GM12891 (cell line): Measurements from ENCODE around the gene PRPF38B.

Experiments used
- PAX5 ChIP-seq: IDR thresholded peaks from 2 replicates; pipeline ENCODE4 v1.6.1; 2011; ENCODE audit warnings: low read length, moderate library complexity, mild to moderate bottlenecking; ENCODE audit not compliant: insufficient read depth, severe bottlenecking
- POLR2A ChIP-seq: IDR thresholded peaks from 2 replicates; pipeline ENCODE4 v1.6.1; 2011; ENCODE audit warnings: low read depth, low read length, control low read depth
- POLR2AphosphoS5 ChIP-seq: IDR thresholded peaks from 2 replicates; pipeline ENCODE4 v1.6.1; 2011; ENCODE audit warnings: low read depth, low read length, control low read depth
- POU2F2 ChIP-seq: IDR thresholded peaks from 2 replicates; pipeline ENCODE4 v1.6.1; 2011; ENCODE audit warnings: low read depth, mild to moderate bottlenecking, control low read depth, low read length, moderate library complexity
- SPI1 ChIP-seq: IDR thresholded peaks from 2 replicates; pipeline ENCODE4 v1.6.1; 2011; ENCODE audit warnings: low read depth, low read length, control low read depth
- TAF1 ChIP-seq: IDR thresholded peaks from 2 replicates; pipeline ENCODE4 v1.6.1; 2011; ENCODE audit warnings: low read depth, low read length, control low read depth

DNA sequence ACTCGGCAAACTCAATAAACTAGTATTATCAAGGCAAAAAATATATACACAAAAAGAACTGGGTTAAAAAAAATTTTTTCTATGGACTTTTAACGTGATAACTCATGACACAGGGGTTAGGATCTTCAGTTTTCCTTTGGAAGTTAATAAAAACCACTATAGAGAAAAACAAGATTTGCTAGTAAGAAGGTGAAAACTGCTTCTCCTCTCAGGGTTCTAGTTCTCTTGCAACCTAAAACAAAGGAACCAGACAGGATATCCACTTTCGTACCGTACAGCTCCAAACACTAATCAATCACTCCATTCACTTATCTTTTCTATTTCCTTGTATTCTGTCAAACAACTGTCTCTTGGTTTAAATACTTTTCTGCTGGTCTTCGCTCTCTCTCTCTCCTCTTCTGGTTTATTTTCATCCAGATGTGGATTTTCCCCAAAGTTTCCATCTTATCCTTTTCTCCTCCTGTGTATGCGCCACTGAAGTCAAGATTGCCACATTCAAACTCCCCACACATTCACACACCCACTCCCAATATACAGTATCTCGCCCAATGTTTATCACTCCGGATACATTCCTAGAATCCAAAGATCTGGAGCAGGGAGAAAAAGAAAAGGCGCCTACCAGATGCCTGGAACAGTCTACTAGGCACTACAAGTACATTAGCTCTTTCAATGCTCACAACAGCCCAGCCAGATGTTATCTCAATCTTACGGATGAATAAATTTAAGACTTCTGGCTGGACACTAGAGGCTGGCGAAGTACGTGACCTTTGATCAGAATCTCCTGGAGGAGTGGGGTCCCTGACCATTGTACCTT is 775 bp upstream of the PRPF38B start:
- no peak for TF ChIP-seq TAF1
- TF ChIP-seq POLR2A: no peak
- TF ChIP-seq POLR2AphosphoS5: no peak
- no peak for TF ChIP-seq SPI1
- TF ChIP-seq POU2F2: no peak
- TF ChIP-seq PAX5: no peak
